ENCODE data around the gene KIN. TPM values are rescaled to one million over a fixed set of nuclear protein-coding genes. Genes with fewer than 3 reads are reported as not detected.
"Not testable (repeated sequence)": the region's sequence is repeated elsewhere in the genome, so short reads cannot be mapped to it uniquely, and the experiment has no call there.

KIN gene
- total RNA-seq, 1 donor from 2014 or later, result 15.3 TPM

DNA sequence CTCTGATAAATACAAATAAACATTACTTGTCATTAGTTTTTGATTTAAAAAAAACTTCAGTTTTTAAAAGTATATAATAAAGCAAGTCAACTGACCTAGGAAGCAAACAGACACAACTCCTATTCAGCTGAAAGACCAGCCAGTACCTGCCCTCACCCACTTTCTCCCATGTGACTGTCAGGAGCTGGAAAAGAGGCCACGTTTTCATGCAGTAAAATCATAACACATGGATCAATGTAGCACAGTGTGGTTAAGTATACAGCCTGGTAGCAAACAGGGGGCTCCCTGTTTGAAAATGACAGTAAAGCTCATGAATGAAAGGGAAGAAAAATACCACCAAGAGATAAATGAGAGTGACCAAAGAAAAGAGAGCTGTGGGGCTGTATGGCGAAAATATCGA is 21.6 kb downstream of the KIN start:
- TF ChIP-seq, protein P1, sequence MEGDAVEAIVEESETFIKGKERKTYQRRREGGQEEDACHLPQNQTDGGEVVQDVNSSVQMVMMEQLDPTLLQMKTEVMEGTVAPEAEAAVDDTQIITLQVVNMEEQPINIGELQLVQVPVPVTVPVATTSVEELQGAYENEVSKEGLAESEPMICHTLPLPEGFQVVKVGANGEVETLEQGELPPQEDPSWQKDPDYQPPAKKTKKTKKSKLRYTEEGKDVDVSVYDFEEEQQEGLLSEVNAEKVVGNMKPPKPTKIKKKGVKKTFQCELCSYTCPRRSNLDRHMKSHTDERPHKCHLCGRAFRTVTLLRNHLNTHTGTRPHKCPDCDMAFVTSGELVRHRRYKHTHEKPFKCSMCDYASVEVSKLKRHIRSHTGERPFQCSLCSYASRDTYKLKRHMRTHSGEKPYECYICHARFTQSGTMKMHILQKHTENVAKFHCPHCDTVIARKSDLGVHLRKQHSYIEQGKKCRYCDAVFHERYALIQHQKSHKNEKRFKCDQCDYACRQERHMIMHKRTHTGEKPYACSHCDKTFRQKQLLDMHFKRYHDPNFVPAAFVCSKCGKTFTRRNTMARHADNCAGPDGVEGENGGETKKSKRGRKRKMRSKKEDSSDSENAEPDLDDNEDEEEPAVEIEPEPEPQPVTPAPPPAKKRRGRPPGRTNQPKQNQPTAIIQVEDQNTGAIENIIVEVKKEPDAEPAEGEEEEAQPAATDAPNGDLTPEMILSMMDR (IDR thresholded peaks at IDR 0.05; ENCODE audit: insufficient read depth, low read length, poor library complexity, severe bottlenecking), result no peak
- no peaks in the 10 kb centered on the region for H3K36me3 ChIP-seq (ENCODE audit: control insufficient read depth, insufficient read depth, low read length)
- DNase-seq (ENCODE audit: low read depth), result no peak
- H3K27me3 ChIP-seq (ENCODE audit: control insufficient read depth, insufficient read depth, low read length), result no peaks in the 10 kb centered on the region
- H3K4me3 ChIP-seq (ENCODE audit: low read depth, low read length), result no peak overlapping the region

DNA sequence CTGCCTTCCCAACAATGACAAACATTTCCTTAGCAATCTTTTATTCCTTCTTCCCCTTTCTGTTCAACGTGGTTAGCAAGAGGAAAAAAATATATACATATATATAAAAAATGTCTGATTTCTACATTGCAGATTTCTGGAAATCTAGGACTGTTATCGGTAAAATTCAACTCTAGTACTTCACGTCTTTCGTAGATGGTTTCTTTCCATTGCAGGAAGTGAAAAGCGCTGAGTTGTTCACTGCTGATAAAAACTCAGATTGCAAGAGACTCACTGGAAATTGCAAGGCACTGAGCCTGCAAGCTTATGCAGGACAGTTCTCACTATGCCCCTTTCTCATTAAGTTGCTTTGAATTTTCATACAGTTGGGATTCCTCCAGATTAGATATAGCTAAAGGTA is 23.9 kb downstream of the KIN start:
- TF ChIP-seq, protein P1 (IDR thresholded peaks at IDR 0.05; ENCODE audit: insufficient read depth, low read length, poor library complexity, severe bottlenecking), result no peak
- Histone ChIP-seq H3K36me3 (ENCODE audit: control insufficient read depth, insufficient read depth, low read length) (no peaks in the 10 kb centered on the region), H3K27me3 (ENCODE audit: control insufficient read depth, insufficient read depth, low read length) (no peaks in the 10 kb centered on the region), H3K4me3 (ENCODE audit: low read depth, low read length) (no peak overlapping the region)
- no peak for DNase-seq (ENCODE audit: low read depth)

DNA sequence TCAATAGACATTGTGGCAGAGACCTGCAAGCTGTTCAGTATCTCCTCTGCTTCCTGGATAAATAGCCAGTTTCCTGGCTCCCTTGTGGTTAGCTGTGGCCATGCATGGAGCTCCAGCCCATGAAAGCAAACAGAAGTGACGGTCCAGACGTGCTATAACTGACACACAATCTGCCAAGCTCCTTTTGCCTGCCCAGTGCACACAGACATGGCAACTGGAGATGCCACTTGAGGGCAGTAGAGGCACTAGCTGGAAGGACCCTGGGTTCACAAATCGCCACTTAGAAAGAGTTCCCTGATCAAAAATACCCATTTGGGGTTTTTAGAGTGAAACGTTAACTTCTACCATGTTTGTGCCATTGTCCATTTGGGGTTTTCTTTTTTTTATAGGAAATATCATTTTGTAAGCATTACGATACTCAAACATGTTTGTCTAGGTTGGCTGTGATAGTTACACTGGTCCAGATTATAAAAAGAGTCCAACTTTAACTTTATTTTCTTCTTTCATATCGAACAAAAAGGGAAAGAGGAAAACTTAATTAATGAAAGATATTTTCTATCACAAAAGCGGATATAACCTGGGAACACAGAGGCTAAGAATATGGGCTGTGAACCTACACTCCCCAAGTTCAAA is 31.3 kb downstream of the KIN start:
- TF ChIP-seq, protein P1 (IDR thresholded peaks at IDR 0.05; ENCODE audit: insufficient read depth, low read length, poor library complexity, severe bottlenecking), result peak; percentile 49
- DNase-seq (ENCODE audit: low read depth), result no peak
- H3K36me3 ChIP-seq (ENCODE audit: control insufficient read depth, insufficient read depth, low read length), result no peaks in the 10 kb centered on the region
- H3K4me3 ChIP-seq (ENCODE audit: low read depth, low read length), result no peak overlapping the region
- no peaks in the 10 kb centered on the region for H3K27me3 ChIP-seq (ENCODE audit: control insufficient read depth, insufficient read depth, low read length)

DNA sequence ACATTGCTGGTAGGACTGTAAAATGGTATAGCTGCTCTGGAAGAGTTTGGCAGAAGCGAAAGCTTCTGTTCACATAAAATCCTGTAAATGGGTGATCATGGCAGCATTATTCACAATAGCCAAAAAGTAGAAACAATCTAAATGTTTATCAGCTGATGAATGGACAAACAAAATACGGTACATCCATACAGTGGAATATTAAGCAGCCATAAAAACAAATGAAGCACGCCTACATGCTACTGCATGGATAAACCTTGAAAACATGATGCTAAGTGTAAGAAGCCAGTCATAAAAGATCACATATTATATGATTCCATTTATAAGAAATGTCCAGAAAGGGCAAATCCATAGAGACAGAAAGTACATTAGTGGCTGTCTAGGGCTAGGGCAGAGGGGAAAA is 32.7 kb downstream of the KIN start:
- no peak for DNase-seq (ENCODE audit: low read depth)
- TF ChIP-seq, protein P1 (IDR thresholded peaks at IDR 0.05; ENCODE audit: insufficient read depth, low read length, poor library complexity, severe bottlenecking), result no peak
- Histone ChIP-seq H3K4me3 (ENCODE audit: low read depth, low read length) (no peak overlapping the region), H3K27me3 (ENCODE audit: control insufficient read depth, insufficient read depth, low read length) (no peaks in the 10 kb centered on the region), H3K36me3 (ENCODE audit: control insufficient read depth, insufficient read depth, low read length) (no peaks in the 10 kb centered on the region)

DNA sequence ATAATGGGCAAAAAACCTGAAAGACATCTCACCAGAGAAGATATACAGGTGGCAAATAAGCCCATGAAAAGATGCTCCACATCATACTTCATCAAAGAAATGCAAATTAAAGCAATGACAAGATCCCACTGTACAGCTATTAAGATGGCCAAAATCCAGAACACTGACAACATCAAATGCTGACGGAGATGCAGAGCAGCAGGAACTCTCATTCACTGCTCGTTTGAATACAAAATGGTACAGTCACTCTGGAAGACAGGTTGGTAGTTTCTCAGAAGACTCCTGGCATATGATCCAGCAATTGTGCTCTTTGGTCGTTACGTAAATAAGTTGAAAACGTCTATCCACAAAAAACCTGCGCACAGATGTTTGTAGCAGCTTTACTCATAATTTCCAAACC is 35.5 kb downstream of the KIN start:
- TF ChIP-seq, protein P1 (IDR thresholded peaks at IDR 0.05; ENCODE audit: insufficient read depth, low read length, poor library complexity, severe bottlenecking), result no peak
- Histone ChIP-seq H3K27me3 (ENCODE audit: control insufficient read depth, insufficient read depth, low read length) (no peaks in the 10 kb centered on the region), H3K36me3 (ENCODE audit: control insufficient read depth, insufficient read depth, low read length) (no peaks in the 10 kb centered on the region), H3K4me3 (ENCODE audit: low read depth, low read length) (no peak overlapping the region)
- no peak for DNase-seq (ENCODE audit: low read depth)

DNA sequence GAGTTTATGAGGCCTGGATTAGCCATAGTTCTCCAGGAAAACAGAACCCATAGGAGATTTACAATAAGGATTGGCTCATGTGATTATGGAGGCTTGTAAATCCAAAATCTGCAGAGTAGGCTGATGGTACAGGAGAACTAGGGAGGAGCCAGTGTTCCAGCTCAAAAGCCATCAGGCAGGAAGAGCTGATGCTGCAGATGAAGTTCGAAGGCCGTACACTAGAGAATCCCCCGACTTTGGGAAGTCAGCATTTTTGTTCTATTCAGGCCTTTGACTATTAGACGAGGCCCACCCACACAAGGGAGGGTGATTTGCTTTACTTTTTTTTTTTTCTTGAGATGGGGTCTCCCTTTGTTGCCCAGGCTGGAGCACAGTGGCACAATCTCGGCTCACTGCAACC is 37.6 kb downstream of the KIN start:
- Histone ChIP-seq H3K36me3 (ENCODE audit: control insufficient read depth, insufficient read depth, low read length) (no peaks in the 10 kb centered on the region), H3K27me3 (ENCODE audit: control insufficient read depth, insufficient read depth, low read length) (no peaks in the 10 kb centered on the region), H3K4me3 (ENCODE audit: low read depth, low read length) (no peak overlapping the region)
- DNase-seq (ENCODE audit: low read depth), result no peak
- TF ChIP-seq, protein P1 (IDR thresholded peaks at IDR 0.05; ENCODE audit: insufficient read depth, low read length, poor library complexity, severe bottlenecking), result no peak

DNA sequence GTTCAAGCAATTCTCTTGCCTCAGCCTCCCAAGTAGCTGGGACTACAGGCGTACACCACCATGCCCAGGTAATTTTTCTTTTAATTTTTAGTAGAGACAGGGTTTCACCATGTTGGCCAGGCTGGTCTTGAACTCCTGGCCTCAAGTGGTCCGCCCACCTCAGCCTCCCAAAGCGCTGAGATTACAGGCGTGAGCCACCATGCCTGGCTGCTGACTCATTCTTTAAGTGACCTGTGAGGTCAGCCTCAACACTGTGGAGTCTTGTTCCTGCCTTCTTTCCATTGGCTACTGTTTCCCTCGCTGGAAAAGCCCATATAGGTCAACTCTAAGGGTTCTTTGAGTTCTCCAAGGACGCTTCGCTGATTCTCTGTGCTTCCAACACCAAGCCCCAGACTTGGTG is 39.2 kb downstream of the KIN start:
- H3K27me3 ChIP-seq (ENCODE audit: control insufficient read depth, insufficient read depth, low read length); H3K4me3 ChIP-seq (ENCODE audit: low read depth, low read length); H3K36me3 ChIP-seq (ENCODE audit: control insufficient read depth, insufficient read depth, low read length); DNase-seq (ENCODE audit: low read depth): not testable (repeated sequence)

All from kidney epithelial cell (primary cell).